GM13976 (cell line): ENCODE results near the gene MCAM.

Experiments
- DNase-seq: peaks from one replicate; pipeline ENCODE4 v3.0.0; 2012; ENCODE audit warnings: low spot score
- CTCF ChIP-seq: IDR thresholded peaks from 2 replicates; pipeline ENCODE4 v1.5.1; 2012; ENCODE audit warnings: borderline replicate concordance, mild to moderate bottlenecking; ENCODE audit not compliant: insufficient read depth; ENCODE audit errors: extremely low read depth, missing control alignments, control extremely low read depth
- in situ Hi-C: fragments of 300-500 bp; cut with MboI; formaldehyde crosslinking; loops from one replicate; pipeline ENCODE4 v1.12.0; 2022; ENCODE audit warnings: low sequenced_read_pairs, mixed read lengths, inconsistent platforms; ENCODE audit not compliant: unreplicated experiment

The MCAM gene

GRCh38 chr11:119355091-119355843 is 38.3 kb upstream of the MCAM start:
- DNase-seq: no peak
- no peak for TF ChIP-seq CTCF
- in situ Hi-C loops: loop anchor here (10.0 kb wide), 1 partner anchor 120 kb away; no protein-coding TSS in a partner anchor

- in situ Hi-C loops: loop anchor here (10.0 kb wide), 1 partner anchor 122 kb away; no protein-coding TSS in a partner anchor
- no peak for TF ChIP-seq CTCF
These were observed 35.9 kb upstream of the MCAM start for GRCh38 chr11:119352857-119353260.

GRCh38 chr11:119351232-119351631 is 34.3 kb upstream of the MCAM start:
- DNase-seq: no peak
- in situ Hi-C loops: loop anchor here (10.0 kb wide), 1 partner anchor 124 kb away; no protein-coding TSS in a partner anchor
- TF ChIP-seq CTCF: no peak

More at GRCh38 chr11:119352857-119353260, 35.9 kb upstream of the MCAM start:
- no peak for DNase-seq

- in situ Hi-C loops: loop anchor here (10.0 kb wide), 1 partner anchor 124 kb away; no protein-coding TSS in a partner anchor
- no peak for DNase-seq
- TF ChIP-seq CTCF: no peak
These were observed 33.4 kb upstream of the MCAM start for GRCh38 chr11:119350302-119350701.

GRCh38 chr11:119347940-119348605 is 31.1 kb upstream of the MCAM start:
- in situ Hi-C loops: no loop called here
- no peak for DNase-seq
- TF ChIP-seq CTCF: no peak

- TF ChIP-seq CTCF: no peak
- DNase-seq: no peak
- in situ Hi-C loops: no loop called here
These were observed 30.3 kb upstream of the MCAM start for GRCh38 chr11:119347242-119347641.
